K562 (cell line): ENCODE data around the gene TCF12. TPM values are rescaled to one million over a fixed set of nuclear protein-coding genes. Genes with fewer than 3 reads are reported as not detected.

Experiments used
- ATAC-seq: fragments of 200-7000 bp; cut with Tn5 transposase; 3 replicates; pipeline ENCODE4 v1.9.1; 2020; ENCODE audit warnings: moderate library complexity
- BruUV-seq: library from RNA; stranded (reverse); fragments of 400-500 nt; replicated peaks from 2 replicates; lab custom pipeline; 2021; lab: Mats Ljungman, UMichigan
- CTCF ChIA-PET: fragments of 300-600 bp; formaldehyde crosslinking; extraction: SDS; loops from one replicate; lab custom pipeline; 2021; ENCODE audit warnings: low intra/inter-chr PET ratio; lab: Yijun Ruan, JAX
- POLR2A ChIA-PET: fragments of 300-600, 350-650 bp; sonication (Branson Sonifier 250); formaldehyde crosslinking; extraction: SDS; loops from one replicate; lab custom pipeline; 2021; ENCODE audit warnings: antibody characterized with exemption, inconsistent platforms; lab: Yijun Ruan, JAX
- DNase-seq, 4 experiments: peaks; one replicate each; pipeline versions ENCODE4 v3.0.0 to v3.0.0-alpha.2; 2011 to 2018; ENCODE audit warnings: low spot score in 3 of 4, mixed read lengths in 3 of 4; ENCODE audit errors: extremely low read depth in 1 of 4
- FAIRE-seq: peaks from 2 replicates; lab custom pipeline; 2011; peaks lifted over from hg19 to GRCh38; lab: Jason Lieb, UNC
- H2AFZ ChIP-seq: 2 replicates; pipeline ENCODE4 v1.6.0; 2011; ENCODE audit warnings: low read depth, low read length, control low read depth, inconsistent platforms
- H3K27ac ChIP-seq: fragments of 200-600 bp; 3 replicates; pipeline ENCODE4 v1.8.0; 2011; ENCODE audit warnings: low read depth, mild to moderate bottlenecking, control low read depth, inconsistent platforms, low read length, moderate library complexity, mixed read lengths; ENCODE audit errors: extremely low read depth
- H3K27me3 ChIP-seq, 2 experiments: fragments of 300-600 bp in 1 of 2; 2 replicates in 1 of 2; 3 replicates in 1 of 2; pipeline versions ENCODE4 v1.6.0 to v1.8.0; 2011; ENCODE audit warnings: inconsistent platforms in 2 of 2, low read length in 2 of 2, mild to moderate bottlenecking in 1 of 2, mixed read lengths in 1 of 2, moderate library complexity in 1 of 2; ENCODE audit not compliant: control insufficient read depth in 2 of 2, insufficient read depth in 2 of 2
- H3K36me3 ChIP-seq: fragments of 300-600 bp; 3 replicates; pipeline ENCODE4 v1.8.0; 2011; ENCODE audit warnings: mild to moderate bottlenecking, low read length, inconsistent platforms; ENCODE audit not compliant: control insufficient read depth, insufficient read depth
- H3K4me1 ChIP-seq, 2 experiments: fragments of 200-600 bp in 1 of 2; replicated peaks in 1 of 2; 2 replicates in 1 of 2; 3 replicates in 1 of 2; pipeline versions ENCODE4 v1.5.1 to v1.8.0; 2011; ENCODE audit warnings: inconsistent platforms in 2 of 2, low read length in 2 of 2, mild to moderate bottlenecking in 1 of 2, mixed read lengths in 1 of 2, moderate library complexity in 1 of 2; ENCODE audit not compliant: control insufficient read depth in 2 of 2, insufficient read depth in 2 of 2
- H3K4me2 ChIP-seq: 2 replicates; pipeline ENCODE4 v1.6.1; 2011; ENCODE audit warnings: low read length, control low read depth, inconsistent platforms, mixed read lengths; ENCODE audit not compliant: insufficient read depth
- H3K4me3 ChIP-seq: fragments of 200-600 bp; sonication (generic), shearing (Covaris generic); 2 replicates; pipeline ENCODE4 v1.5.1; 2016; ENCODE audit warnings: control low read depth, inconsistent platforms
- H3K79me2 ChIP-seq: fragments of 200-600 bp; 3 replicates; pipeline ENCODE4 v1.8.0; 2011; ENCODE audit warnings: low read length, inconsistent platforms; ENCODE audit not compliant: control insufficient read depth, insufficient read depth
- H3K9ac ChIP-seq, 2 experiments: 2 replicates each; pipeline versions ENCODE4 v1.6.0 to v1.6.1; 2011; ENCODE audit warnings: low read depth in 2 of 2, low read length in 2 of 2, control low read depth in 1 of 2, inconsistent platforms in 1 of 2, mild to moderate bottlenecking in 1 of 2, mixed read lengths in 1 of 2; ENCODE audit not compliant: insufficient read depth in 1 of 2
- H3K9me1 ChIP-seq: one replicate; pipeline ENCODE4 v1.6.0; 2011; ENCODE audit warnings: inconsistent platforms, mild to moderate bottlenecking, low read length, moderate library complexity; ENCODE audit not compliant: control insufficient read depth, insufficient read depth
- H3K9me3 ChIP-seq: replicated peaks from 2 replicates; pipeline ENCODE4 v1.5.1; 2011; ENCODE audit warnings: low read depth, low read length, inconsistent platforms; ENCODE audit not compliant: control insufficient read depth, insufficient read depth
- H4K20me1 ChIP-seq: replicated peaks from 2 replicates; pipeline ENCODE4 v1.6.1; 2011; ENCODE audit warnings: low read length, inconsistent platforms, mixed read lengths; ENCODE audit not compliant: control insufficient read depth, insufficient read depth
- ARID1B ChIP-seq: fragments of 450-650 bp; IDR thresholded peaks from 2 replicates; pipeline ENCODE4 v1.6.1; 2016; ENCODE audit warnings: antibody characterized with exemption, mild to moderate bottlenecking, inconsistent platforms
- BRF1 ChIP-seq: IDR thresholded peaks from 3 replicates; pipeline ENCODE4 v1.6.1; 2011; ENCODE audit warnings: borderline replicate concordance, mild to moderate bottlenecking; ENCODE audit not compliant: insufficient read length; ENCODE audit errors: extremely low read depth
- CBFA2T2 ChIP-seq: fragments of 450-650 bp; conservative IDR thresholded peaks from 2 replicates; pipeline ENCODE4 v1.6.1; 2017; ENCODE audit warnings: mild to moderate bottlenecking
- CBX1 ChIP-seq: sonication (generic); IDR thresholded peaks from 2 replicates; pipeline ENCODE4 v1.6.1; 2016; ENCODE audit warnings: antibody characterized with exemption, low read depth, mild to moderate bottlenecking
- E2F3 ChIP-seq: fragments of 250-450 bp; sonication (Bioruptor Pico); IDR thresholded peaks from 2 replicates; pipeline ENCODE4 v1.4.0; 2020; ENCODE audit warnings: mild to moderate bottlenecking
- EP300 ChIP-seq: IDR thresholded peaks from 2 replicates; pipeline ENCODE4 v1.6.1; 2012; ENCODE audit warnings: low read length, improper control_type of control experiment
- HDAC8 ChIP-seq: fragments of 450-650 bp; IDR thresholded peaks from 2 replicates; pipeline ENCODE4 v1.6.1; 2016; ENCODE audit warnings: mild to moderate bottlenecking, missing genetic modification characterization, moderate library complexity, missing compliant biosample characterization
- HIVEP1 ChIP-seq: fragments of 250-450 bp; sonication (Bioruptor Pico); IDR thresholded peaks from 2 replicates; pipeline ENCODE4 v1.4.0; 2020; ENCODE audit warnings: mild to moderate bottlenecking
- MAFK ChIP-seq: IDR thresholded peaks from 2 replicates; pipeline ENCODE4 v1.6.1; 2011; ENCODE audit warnings: low read length, improper control_type of control experiment
- NEUROD1 ChIP-seq: fragments of 150-350 bp; IDR thresholded peaks from 2 replicates; pipeline ENCODE4 v1.6.1; 2014; ENCODE audit warnings: borderline replicate concordance, low read length, low read depth; ENCODE audit not compliant: partially characterized antibody
- RUNX1 ChIP-seq: sonication (generic); IDR thresholded peaks from 2 replicates; pipeline ENCODE4 v1.6.1; 2016; ENCODE audit warnings: antibody characterized with exemption, low read depth
- SETDB1 ChIP-seq: IDR thresholded peaks from one replicate; pipeline ENCODE4 v1.6.1; 2012; ENCODE audit warnings: low read length, control low read depth, inconsistent platforms
- TAL1 ChIP-seq: fragments of 450-650 bp; IDR thresholded peaks from 2 replicates; pipeline ENCODE4 v1.6.1; 2016; ENCODE audit warnings: mild to moderate bottlenecking
- TCF3 ChIP-seq: sonication (generic); formaldehyde crosslinking; IDR thresholded peaks from 2 replicates; pipeline ENCODE4 v1.4.0; 2020; ENCODE audit warnings: mild to moderate bottlenecking, missing genetic modification reagents
- WGBS: fragments of 100-300 bp; shearing (Covaris generic); methylation state at CpG from one replicate; pipeline ENCODE4 v1.1.6; 2016; ENCODE audit warnings: low coverage, mixed read lengths; ENCODE audit not compliant: insufficient coverage; ENCODE audit errors: missing lambda C conversion rate; 5-methylcytosine and 5-hydroxymethylcytosine counted together
- in situ Hi-C: fragments of 300-500 bp; cut with MboI; formaldehyde crosslinking; loops from 4 replicates; pipeline ENCODE4 v1.15.0; 2018; ENCODE audit warnings: inconsistent platforms, mixed read lengths
- intact Hi-C: fragments of 100-400 bp; cut with micrococcal nuclease; formaldehyde crosslinking; loops from 2 replicates; pipeline ENCODE4 v1.14.2; 2022
- polyA plus RNA-seq, 8 experiments: library from polyadenylated mRNA; depleted of rRNA in 4 of 8; stranded (reverse) in 5 of 8; unstranded in 3 of 8; fragments of >200 nt; fragmentation: Nextera tagmentation in 2 of 8; fragmentation: Illumina TruSeq in 1 of 8; extraction: Ambion mirVana in 2 of 8; extraction: Trizol in 1 of 8; gene quantifications; 2 replicates each; pipeline versions ENCODE4 v1.2.1 to v1.2.3, GENCODE V29; 2011 to 2014; ENCODE audit warnings: inconsistent platforms in 1 of 8, missing spikeins in 1 of 8
- total RNA-seq, 7 experiments: library from RNA; depleted of rRNA in 6 of 7; stranded (reverse); fragments of >200 nt in 6 of 7; fragmentation: Illumina TruSeq in 2 of 7; extraction: Trizol in 2 of 7; gene quantifications; 2 replicates each; pipeline versions ENCODE4 v1.2.1 to v1.2.3, GENCODE V29; 2011 to 2021; ENCODE audit warnings: low replicate concordance in 1 of 7
- TF ChIP-seq, protein P1 (sequence below): fragments of 450-650 bp; formaldehyde crosslinking; conservative IDR thresholded peaks from 2 replicates; pipeline ENCODE4 v1.4.0; 2022; ENCODE audit warnings: mild to moderate bottlenecking, missing genetic modification characterization
- TF ChIP-seq, protein P2 (sequence below), 2 experiments: fragments of 450-650 bp; IDR thresholded peaks; 2 replicates each; pipeline ENCODE4 v1.6.1; 2018; ENCODE audit warnings: mild to moderate bottlenecking in 2 of 2, low read depth in 1 of 2; ENCODE audit not compliant: partially characterized antibody in 2 of 2
- TF ChIP-seq, protein P3 (sequence below): fragments of 250-450 bp; sonication (Bioruptor Pico); IDR thresholded peaks from 2 replicates; pipeline ENCODE4 v1.8.0; 2021; ENCODE audit warnings: moderate library complexity, mild to moderate bottlenecking, inconsistent platforms
- TF ChIP-seq, protein P4 (sequence below): sonication (generic); formaldehyde crosslinking; IDR thresholded peaks from 2 replicates; pipeline ENCODE4 v1.8.1; 2023; ENCODE audit warnings: mild to moderate bottlenecking, missing genetic modification reagents

Gene TCF12
- total and polyA plus RNA-seq, 9 of the 15 experiments (the other 6 are each of a cell fraction or from before 2014, with no cell fraction given), result 10.5 to 132 (median 52.9) TPM

DNA sequence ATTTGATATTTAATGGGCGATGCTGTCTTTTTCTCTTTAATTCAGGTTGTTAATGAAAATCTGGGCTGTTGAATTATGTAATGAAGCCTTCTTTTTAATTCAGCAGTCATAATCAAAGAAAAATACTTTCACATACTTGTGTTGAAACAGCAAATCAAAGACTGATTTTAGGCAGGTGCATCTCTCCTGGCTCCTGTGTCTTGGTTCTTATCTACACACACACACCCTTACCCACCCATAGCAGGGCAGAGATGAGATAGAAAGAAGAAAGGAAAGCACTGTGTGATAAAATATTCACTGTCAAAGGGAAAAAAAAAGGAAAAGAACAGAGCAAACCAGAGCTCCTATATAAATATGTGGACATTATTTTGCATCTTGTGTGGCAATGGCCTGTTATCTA is 327.3 kb downstream of the TCF12 start:
- no peaks in the 10 kb centered on the region for H3K9me1 ChIP-seq
- peaks cover 0 to 9% of the 10 kb centered on the region in 2 experiments; a peak in 2 of 5 replicates for H3K4me1 ChIP-seq
- H4K20me1 ChIP-seq, result peaks cover 5% of the 10 kb centered on the region; the same call in 1 of the 2 replicates
- FAIRE-seq (no peak), DNase-seq (no peak), ATAC-seq (no peak)
- H3K79me2 ChIP-seq, result no peaks in the 10 kb centered on the region
- peaks cover 34% of the 10 kb centered on the region; the same call in 2 of the 3 replicates for H3K36me3 ChIP-seq
- 88% methylated on average over 1 of the region's 1 CpG for WGBS
- in situ Hi-C loops, result no loop called here
- ChIA-PET POLR2A (interaction anchor here (0.6 to 1.8 kb wide), 4 partner anchors 11 to 74 kb away, joined by 3 to 5 read pairs (median 3); no protein-coding TSS in a partner anchor), CTCF (no interaction called here)
- no TSS peak for BruUV-seq
- H3K27ac ChIP-seq, result no peak overlapping the region
- no peak overlapping the region for H2AFZ ChIP-seq
- H3K9ac ChIP-seq, result no peak overlapping the region
- no peak overlapping the region for H3K4me2 ChIP-seq
- no peaks in the 10 kb centered on the region for H3K27me3 ChIP-seq
- no peak overlapping the region for H3K4me3 ChIP-seq
- intact Hi-C loops, result no loop called here
- no peaks in the 10 kb centered on the region for H3K9me3 ChIP-seq
- TF ChIP-seq ARID1B (0 out of 2 replicates have a peak, but pooled peaks have one; percentile 39), CBX1 (no peak), MAFK (no peak), TCF3 (CRISPR knock-in tag) (peak; percentile 15; the same call in 1 of the 2 replicates), BRF1 (no peak), SETDB1 (no peak), E2F3 (no peak), EP300 (no peak), HDAC8 (tag) (no peak), HIVEP1 (CRISPR knock-in tag) (no peak), RUNX1 (no peak), NEUROD1 (no peak), CBFA2T2 (peak; percentile 39), TAL1 (peak; percentile 55; the same call in 1 of the 2 replicates)
- TF ChIP-seq, protein P1, sequence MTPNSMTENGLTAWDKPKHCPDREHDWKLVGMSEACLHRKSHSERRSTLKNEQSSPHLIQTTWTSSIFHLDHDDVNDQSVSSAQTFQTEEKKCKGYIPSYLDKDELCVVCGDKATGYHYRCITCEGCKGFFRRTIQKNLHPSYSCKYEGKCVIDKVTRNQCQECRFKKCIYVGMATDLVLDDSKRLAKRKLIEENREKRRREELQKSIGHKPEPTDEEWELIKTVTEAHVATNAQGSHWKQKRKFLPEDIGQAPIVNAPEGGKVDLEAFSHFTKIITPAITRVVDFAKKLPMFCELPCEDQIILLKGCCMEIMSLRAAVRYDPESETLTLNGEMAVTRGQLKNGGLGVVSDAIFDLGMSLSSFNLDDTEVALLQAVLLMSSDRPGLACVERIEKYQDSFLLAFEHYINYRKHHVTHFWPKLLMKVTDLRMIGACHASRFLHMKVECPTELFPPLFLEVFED, result no peak
- TF ChIP-seq, protein P2, sequence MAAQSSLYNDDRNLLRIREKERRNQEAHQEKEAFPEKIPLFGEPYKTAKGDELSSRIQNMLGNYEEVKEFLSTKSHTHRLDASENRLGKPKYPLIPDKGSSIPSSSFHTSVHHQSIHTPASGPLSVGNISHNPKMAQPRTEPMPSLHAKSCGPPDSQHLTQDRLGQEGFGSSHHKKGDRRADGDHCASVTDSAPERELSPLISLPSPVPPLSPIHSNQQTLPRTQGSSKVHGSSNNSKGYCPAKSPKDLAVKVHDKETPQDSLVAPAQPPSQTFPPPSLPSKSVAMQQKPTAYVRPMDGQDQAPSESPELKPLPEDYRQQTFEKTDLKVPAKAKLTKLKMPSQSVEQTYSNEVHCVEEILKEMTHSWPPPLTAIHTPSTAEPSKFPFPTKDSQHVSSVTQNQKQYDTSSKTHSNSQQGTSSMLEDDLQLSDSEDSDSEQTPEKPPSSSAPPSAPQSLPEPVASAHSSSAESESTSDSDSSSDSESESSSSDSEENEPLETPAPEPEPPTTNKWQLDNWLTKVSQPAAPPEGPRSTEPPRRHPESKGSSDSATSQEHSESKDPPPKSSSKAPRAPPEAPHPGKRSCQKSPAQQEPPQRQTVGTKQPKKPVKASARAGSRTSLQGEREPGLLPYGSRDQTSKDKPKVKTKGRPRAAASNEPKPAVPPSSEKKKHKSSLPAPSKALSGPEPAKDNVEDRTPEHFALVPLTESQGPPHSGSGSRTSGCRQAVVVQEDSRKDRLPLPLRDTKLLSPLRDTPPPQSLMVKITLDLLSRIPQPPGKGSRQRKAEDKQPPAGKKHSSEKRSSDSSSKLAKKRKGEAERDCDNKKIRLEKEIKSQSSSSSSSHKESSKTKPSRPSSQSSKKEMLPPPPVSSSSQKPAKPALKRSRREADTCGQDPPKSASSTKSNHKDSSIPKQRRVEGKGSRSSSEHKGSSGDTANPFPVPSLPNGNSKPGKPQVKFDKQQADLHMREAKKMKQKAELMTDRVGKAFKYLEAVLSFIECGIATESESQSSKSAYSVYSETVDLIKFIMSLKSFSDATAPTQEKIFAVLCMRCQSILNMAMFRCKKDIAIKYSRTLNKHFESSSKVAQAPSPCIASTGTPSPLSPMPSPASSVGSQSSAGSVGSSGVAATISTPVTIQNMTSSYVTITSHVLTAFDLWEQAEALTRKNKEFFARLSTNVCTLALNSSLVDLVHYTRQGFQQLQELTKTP (IDR thresholded peaks at IDR 0.05; ENCODE audit: low read depth in 1 of 2, partially characterized antibody in 2 of 2), result no peak
- TF ChIP-seq, protein P3, sequence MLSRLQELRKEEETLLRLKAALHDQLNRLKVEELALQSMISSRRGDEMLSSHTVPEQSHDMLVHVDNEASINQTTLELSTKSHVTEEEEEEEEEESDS (CRISPR knock-in tag), result no peak
- TF ChIP-seq, protein P4, sequence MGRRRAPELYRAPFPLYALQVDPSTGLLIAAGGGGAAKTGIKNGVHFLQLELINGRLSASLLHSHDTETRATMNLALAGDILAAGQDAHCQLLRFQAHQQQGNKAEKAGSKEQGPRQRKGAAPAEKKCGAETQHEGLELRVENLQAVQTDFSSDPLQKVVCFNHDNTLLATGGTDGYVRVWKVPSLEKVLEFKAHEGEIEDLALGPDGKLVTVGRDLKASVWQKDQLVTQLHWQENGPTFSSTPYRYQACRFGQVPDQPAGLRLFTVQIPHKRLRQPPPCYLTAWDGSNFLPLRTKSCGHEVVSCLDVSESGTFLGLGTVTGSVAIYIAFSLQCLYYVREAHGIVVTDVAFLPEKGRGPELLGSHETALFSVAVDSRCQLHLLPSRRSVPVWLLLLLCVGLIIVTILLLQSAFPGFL (CRISPR knock-in tag), result no peak
